ENCODE results near the gene GATB.

The GATB gene

DNA sequence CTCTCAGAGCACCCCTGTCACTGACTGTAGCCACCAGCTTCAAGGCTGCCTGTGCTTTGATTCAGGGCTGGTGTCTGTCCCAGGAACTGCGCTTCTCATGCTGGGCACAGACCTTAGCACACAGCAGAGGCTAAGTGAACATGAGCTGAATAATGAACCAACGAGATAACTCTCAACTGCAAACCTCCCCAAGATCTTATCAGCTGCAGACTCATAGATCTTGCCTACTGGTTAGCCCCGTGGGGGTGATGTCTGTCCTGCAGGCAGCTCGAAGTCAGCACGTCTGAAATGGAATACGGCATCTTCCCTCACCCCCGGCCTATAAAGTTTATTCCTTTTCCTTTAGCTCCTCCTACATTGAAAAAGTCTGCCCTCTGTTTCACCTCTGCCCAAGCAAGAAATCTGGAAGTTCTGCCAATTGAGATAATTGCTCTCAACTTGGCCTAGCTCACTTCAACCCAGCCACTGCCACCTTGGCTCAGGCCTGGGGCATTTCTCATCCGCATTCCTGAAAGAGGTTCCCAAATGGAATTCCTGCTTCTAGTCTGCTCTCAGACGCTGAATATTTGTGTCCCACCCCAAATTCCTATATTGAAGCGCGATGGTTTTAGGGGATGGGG lies 73.7 kb downstream of the GATB start:
- Histone ChIP-seq H3K36me3 (no peaks in the 10 kb centered on the region), H3K27me3 (no peaks in the 10 kb centered on the region), H3K4me1 (ENCODE audit: control insufficient read depth in 1 of 2, insufficient read depth in 1 of 2, low read depth in 1 of 2, low read length in 1 of 2) (no peaks in the 10 kb centered on the region), H3K27ac (no peak overlapping the region), H3K4me3 (ENCODE audit: low read depth in 1 of 2, low read length in 1 of 2) (no peak overlapping the region), H3K9me3 (no peaks in the 10 kb centered on the region)
- TF ChIP-seq, protein P1, sequence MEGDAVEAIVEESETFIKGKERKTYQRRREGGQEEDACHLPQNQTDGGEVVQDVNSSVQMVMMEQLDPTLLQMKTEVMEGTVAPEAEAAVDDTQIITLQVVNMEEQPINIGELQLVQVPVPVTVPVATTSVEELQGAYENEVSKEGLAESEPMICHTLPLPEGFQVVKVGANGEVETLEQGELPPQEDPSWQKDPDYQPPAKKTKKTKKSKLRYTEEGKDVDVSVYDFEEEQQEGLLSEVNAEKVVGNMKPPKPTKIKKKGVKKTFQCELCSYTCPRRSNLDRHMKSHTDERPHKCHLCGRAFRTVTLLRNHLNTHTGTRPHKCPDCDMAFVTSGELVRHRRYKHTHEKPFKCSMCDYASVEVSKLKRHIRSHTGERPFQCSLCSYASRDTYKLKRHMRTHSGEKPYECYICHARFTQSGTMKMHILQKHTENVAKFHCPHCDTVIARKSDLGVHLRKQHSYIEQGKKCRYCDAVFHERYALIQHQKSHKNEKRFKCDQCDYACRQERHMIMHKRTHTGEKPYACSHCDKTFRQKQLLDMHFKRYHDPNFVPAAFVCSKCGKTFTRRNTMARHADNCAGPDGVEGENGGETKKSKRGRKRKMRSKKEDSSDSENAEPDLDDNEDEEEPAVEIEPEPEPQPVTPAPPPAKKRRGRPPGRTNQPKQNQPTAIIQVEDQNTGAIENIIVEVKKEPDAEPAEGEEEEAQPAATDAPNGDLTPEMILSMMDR (IDR thresholded peaks at IDR 0.05), result no peak

DNA sequence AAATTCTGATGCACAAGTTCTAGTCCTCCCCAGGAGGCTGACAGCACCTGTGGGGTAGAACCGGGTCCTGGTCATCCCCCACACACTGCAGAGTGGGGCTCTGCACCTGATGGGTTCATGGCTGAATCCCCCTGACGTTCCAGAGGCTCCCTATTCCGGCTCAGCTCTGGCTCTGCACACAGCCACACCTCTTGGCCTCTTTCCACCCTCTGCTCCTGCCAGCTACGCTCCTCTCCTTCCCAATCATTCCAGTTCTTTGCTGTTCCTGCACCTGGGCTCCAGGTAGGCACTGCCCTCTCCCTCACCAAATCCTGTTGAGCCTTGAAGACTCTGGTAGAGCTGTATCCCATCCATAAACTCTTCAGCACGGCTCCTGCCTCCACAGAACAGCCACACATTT lies 75.5 kb downstream of the GATB start:
- no peaks in the 10 kb centered on the region for H3K27me3 ChIP-seq
- H3K4me1 ChIP-seq (ENCODE audit: control insufficient read depth in 1 of 2, insufficient read depth in 1 of 2, low read depth in 1 of 2, low read length in 1 of 2), result no peaks in the 10 kb centered on the region
- TF ChIP-seq, protein P1 (IDR thresholded peaks at IDR 0.05), result no peak
- no peaks in the 10 kb centered on the region for H3K36me3 ChIP-seq
- no peak overlapping the region for H3K4me3 ChIP-seq (ENCODE audit: low read depth in 1 of 2, low read length in 1 of 2)
- no peak overlapping the region for H3K27ac ChIP-seq
- H3K9me3 ChIP-seq, result no peaks in the 10 kb centered on the region

DNA sequence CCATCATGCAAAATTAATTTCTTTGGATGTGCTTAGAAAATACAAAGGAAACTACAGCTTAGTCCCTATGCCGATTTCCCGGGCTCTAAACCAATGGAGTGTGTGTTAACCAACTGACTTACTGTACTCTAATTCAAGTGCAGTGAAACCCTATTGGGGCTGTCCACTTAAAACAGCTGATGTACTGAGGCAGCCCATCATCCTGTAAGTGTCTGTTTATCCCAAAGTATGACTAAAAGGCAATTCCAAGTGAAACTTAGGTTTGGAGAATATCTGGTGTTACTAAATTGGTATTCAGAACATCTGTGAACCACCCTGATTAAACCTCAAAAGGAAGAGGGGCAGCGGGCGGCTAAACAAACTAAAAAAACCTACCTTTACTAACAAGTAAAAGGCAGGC lies 79.7 kb downstream of the GATB start:
- no peaks in the 10 kb centered on the region for H3K9me3 ChIP-seq
- no peak overlapping the region for H3K4me3 ChIP-seq (ENCODE audit: low read depth in 1 of 2, low read length in 1 of 2)
- H3K27me3 ChIP-seq, result no peaks in the 10 kb centered on the region
- TF ChIP-seq, protein P1 (IDR thresholded peaks at IDR 0.05), result no peak
- no peaks in the 10 kb centered on the region for H3K36me3 ChIP-seq
- no peaks in the 10 kb centered on the region for H3K4me1 ChIP-seq (ENCODE audit: control insufficient read depth in 1 of 2, insufficient read depth in 1 of 2, low read depth in 1 of 2, low read length in 1 of 2)
- H3K27ac ChIP-seq, result no peak overlapping the region

DNA sequence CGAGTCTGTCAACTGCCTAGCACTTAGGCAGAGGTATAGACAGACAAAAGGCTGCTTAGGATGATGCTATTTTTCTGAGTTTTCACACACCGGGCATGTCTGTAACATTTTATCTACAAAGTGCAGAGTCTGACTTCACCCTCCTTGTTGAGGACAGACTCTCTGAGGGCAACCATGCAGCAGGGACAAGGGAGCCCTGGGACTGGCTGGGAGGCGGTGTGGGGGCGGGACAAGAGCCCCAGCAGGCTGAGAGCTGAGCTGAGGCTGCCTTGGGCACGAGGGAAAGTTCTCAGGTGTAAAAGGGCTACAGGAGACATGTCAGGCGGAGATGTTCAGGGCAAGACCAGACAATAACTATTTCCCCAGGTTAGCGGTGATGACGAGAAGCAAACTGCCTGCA lies 81.6 kb downstream of the GATB start:
- TF ChIP-seq, protein P1 (IDR thresholded peaks at IDR 0.05), result no peak
- H3K27ac ChIP-seq, result no peak overlapping the region
- no peaks in the 10 kb centered on the region for H3K36me3 ChIP-seq
- no peak overlapping the region for H3K4me3 ChIP-seq (ENCODE audit: low read depth in 1 of 2, low read length in 1 of 2)
- H3K27me3 ChIP-seq, result no peaks in the 10 kb centered on the region
- H3K4me1 ChIP-seq (ENCODE audit: control insufficient read depth in 1 of 2, insufficient read depth in 1 of 2, low read depth in 1 of 2, low read length in 1 of 2), result no peaks in the 10 kb centered on the region
- H3K9me3 ChIP-seq, result no peaks in the 10 kb centered on the region

DNA sequence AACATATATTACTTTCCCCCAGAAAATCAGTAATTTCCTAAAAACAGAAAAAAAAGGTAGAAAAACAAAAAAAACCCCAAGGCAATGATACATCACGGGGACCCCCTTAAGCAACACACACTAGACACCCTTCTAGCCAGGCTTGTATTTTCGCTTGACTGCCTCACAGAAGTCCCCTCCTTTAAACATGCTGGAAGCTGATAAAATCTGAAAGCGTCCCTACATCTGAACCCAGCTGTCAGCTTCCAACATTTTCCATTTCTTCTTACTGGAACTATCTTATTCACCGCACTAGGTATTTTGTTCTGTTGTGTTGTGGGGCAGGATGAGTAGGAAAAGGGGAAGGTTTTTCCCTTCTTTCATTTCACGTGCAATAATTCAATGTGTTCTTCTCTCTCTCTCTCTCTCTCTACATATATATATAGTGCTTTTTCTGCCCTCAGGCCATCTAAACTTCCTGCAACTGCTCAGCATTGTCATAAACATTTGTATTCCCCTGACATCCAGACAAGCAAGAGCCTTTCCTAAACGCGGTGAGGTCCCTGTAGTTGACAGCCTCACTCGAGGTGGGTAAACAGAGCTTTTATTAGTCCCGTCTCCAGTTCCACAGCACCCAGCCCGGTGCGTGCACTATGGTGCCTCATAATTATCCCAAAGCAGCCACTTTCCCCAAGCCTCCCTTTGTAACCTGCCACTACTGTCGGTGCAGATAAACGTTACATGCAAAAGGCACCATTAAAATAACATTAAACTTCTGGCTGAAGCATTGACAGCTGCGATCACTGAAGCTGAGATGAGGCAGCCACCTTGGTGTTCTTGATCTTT lies 82.5 kb downstream of the GATB start:
- Histone ChIP-seq H3K27ac (no peak overlapping the region), H3K36me3 (no peaks in the 10 kb centered on the region), H3K27me3 (no peaks in the 10 kb centered on the region), H3K4me1 (ENCODE audit: control insufficient read depth in 1 of 2, insufficient read depth in 1 of 2, low read depth in 1 of 2, low read length in 1 of 2) (no peaks in the 10 kb centered on the region), H3K4me3 (ENCODE audit: low read depth in 1 of 2, low read length in 1 of 2) (no peak overlapping the region), H3K9me3 (no peaks in the 10 kb centered on the region)
- TF ChIP-seq, protein P1 (IDR thresholded peaks at IDR 0.05), result no peak

Measured in neutrophil (primary cell).